ENCODE results near the gene SIGLEC9.

The SIGLEC9 gene

DNA sequence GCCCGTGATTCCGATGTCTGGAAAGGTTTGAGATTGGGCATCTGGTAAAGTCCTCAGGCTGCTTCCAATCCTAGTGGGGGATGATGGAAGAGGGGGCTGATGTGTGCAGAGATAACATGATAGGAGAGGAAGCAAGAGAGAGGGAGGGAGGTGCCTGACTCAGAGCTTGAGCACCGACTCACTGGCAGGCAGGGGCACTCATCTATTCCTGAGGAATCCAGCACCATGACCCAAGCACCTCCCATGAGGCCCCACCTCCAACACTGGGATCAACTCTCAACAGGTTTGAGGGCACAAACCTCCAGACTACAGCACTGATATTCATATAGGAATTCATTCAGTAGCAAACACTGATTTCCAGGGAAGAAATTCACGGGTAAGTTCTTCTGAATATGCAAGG is 5.6 kb upstream of the SIGLEC9 start:
- H3K9me3 ChIP-seq, result no peaks in the 10 kb centered on the region
- no peaks in the 10 kb centered on the region for H3K27me3 ChIP-seq
- TF ChIP-seq, protein P1, sequence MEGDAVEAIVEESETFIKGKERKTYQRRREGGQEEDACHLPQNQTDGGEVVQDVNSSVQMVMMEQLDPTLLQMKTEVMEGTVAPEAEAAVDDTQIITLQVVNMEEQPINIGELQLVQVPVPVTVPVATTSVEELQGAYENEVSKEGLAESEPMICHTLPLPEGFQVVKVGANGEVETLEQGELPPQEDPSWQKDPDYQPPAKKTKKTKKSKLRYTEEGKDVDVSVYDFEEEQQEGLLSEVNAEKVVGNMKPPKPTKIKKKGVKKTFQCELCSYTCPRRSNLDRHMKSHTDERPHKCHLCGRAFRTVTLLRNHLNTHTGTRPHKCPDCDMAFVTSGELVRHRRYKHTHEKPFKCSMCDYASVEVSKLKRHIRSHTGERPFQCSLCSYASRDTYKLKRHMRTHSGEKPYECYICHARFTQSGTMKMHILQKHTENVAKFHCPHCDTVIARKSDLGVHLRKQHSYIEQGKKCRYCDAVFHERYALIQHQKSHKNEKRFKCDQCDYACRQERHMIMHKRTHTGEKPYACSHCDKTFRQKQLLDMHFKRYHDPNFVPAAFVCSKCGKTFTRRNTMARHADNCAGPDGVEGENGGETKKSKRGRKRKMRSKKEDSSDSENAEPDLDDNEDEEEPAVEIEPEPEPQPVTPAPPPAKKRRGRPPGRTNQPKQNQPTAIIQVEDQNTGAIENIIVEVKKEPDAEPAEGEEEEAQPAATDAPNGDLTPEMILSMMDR (IDR thresholded peaks at IDR 0.05), result no peak
- peaks cover 66 to 73% of the 10 kb centered on the region in 2 experiments for H3K4me1 ChIP-seq (ENCODE audit: control insufficient read depth in 1 of 2, insufficient read depth in 1 of 2, low read depth in 1 of 2, low read length in 1 of 2)
- H3K36me3 ChIP-seq, result no peaks in the 10 kb centered on the region
- no peak overlapping the region for H3K4me3 ChIP-seq (ENCODE audit: low read depth in 1 of 2, low read length in 1 of 2)
- peak overlapping the region; percentile 98 for H3K27ac ChIP-seq

DNA sequence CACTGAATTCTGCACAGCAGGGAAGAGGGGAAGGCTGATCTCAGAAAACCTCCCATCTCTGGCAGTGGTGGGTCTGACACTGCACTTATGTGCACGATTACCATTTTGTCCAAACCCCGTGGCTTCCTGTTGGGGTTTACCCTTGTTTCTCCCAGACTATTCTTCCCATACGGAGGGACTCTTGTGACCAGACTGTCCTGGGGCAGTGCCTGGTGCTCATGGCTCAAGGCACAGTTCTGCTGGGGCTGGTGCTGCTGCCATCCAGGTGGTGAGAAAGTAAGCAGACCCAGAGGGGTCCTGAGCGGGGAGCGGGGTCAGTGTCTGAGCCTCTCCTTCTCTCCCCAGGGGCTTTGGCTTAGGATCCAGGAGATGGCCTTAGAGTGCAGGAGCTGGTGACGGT is 5.1 kb upstream of the SIGLEC9 start:
- Histone ChIP-seq H3K27me3 (no peaks in the 10 kb centered on the region), H3K27ac (peak overlapping the region; percentile 98), H3K9me3 (no peaks in the 10 kb centered on the region), H3K36me3 (no peaks in the 10 kb centered on the region), H3K4me3 (ENCODE audit: low read depth in 1 of 2, low read length in 1 of 2) (no peak overlapping the region), H3K4me1 (ENCODE audit: control insufficient read depth in 1 of 2, insufficient read depth in 1 of 2, low read depth in 1 of 2, low read length in 1 of 2) (peaks cover 66 to 73% of the 10 kb centered on the region in 2 experiments)
- TF ChIP-seq, protein P1 (IDR thresholded peaks at IDR 0.05), result no peak

DNA sequence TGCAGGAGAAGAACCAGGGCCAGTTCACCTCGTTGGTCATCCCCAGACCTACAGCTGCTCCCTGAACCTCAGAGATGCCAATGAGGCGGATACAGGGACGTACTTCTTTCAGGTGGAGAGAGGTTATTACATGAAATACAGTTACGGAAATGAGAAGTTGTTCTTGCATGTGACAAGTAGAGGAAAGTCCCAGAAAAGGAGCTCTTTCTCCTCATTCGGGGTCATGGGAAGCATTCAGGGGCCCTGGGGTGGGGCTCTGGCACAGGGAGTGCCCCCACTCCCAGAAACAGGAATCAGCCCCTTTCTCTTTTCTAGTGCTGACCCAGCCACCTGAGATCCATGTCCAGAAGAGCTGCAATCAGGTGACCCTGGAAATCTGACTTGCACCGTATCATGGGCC is 4.5 kb upstream of the SIGLEC9 start:
- H3K9me3 ChIP-seq, result no peaks in the 10 kb centered on the region
- no peaks in the 10 kb centered on the region for H3K27me3 ChIP-seq
- TF ChIP-seq, protein P1 (IDR thresholded peaks at IDR 0.05), result no peak
- H3K4me1 ChIP-seq (ENCODE audit: control insufficient read depth in 1 of 2, insufficient read depth in 1 of 2, low read depth in 1 of 2, low read length in 1 of 2), result peaks cover 66 to 73% of the 10 kb centered on the region in 2 experiments
- no peaks in the 10 kb centered on the region for H3K36me3 ChIP-seq
- H3K4me3 ChIP-seq (ENCODE audit: low read depth in 1 of 2, low read length in 1 of 2), result no peak overlapping the region
- H3K27ac ChIP-seq, result peak overlapping the region; percentile 98

DNA sequence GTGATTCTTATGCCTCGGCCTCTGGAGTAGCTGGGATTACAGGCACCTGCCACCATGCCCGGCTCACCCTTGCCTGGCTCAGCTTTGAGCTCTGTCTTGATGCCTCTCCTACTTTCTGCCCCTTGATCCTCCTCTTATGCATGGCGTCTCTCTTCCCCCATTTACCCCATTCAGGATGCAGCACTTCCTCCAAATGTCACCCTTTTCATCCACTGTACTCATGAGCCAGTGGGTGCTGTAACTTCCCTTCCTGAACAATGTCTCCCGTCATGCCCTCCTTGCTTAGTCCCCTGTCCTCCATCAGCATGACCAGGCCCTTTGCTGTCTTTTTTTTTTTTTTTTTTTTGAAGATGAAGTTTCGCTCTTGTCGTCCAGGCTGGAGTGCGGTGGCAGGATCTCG is 3.4 kb upstream of the SIGLEC9 start:
- Histone ChIP-seq H3K36me3 (peaks cover 1% of the 10 kb centered on the region), H3K4me1 (ENCODE audit: control insufficient read depth in 1 of 2, insufficient read depth in 1 of 2, low read depth in 1 of 2, low read length in 1 of 2) (peaks cover 72 to 76% of the 10 kb centered on the region in 2 experiments), H3K27me3 (no peaks in the 10 kb centered on the region), H3K4me3 (ENCODE audit: low read depth in 1 of 2, low read length in 1 of 2) (peak overlapping the region in 1 of 2 experiments; percentile 35), H3K27ac (peak overlapping the region; percentile 98), H3K9me3 (no peaks in the 10 kb centered on the region)
- TF ChIP-seq, protein P1 (IDR thresholded peaks at IDR 0.05), result no peak

DNA sequence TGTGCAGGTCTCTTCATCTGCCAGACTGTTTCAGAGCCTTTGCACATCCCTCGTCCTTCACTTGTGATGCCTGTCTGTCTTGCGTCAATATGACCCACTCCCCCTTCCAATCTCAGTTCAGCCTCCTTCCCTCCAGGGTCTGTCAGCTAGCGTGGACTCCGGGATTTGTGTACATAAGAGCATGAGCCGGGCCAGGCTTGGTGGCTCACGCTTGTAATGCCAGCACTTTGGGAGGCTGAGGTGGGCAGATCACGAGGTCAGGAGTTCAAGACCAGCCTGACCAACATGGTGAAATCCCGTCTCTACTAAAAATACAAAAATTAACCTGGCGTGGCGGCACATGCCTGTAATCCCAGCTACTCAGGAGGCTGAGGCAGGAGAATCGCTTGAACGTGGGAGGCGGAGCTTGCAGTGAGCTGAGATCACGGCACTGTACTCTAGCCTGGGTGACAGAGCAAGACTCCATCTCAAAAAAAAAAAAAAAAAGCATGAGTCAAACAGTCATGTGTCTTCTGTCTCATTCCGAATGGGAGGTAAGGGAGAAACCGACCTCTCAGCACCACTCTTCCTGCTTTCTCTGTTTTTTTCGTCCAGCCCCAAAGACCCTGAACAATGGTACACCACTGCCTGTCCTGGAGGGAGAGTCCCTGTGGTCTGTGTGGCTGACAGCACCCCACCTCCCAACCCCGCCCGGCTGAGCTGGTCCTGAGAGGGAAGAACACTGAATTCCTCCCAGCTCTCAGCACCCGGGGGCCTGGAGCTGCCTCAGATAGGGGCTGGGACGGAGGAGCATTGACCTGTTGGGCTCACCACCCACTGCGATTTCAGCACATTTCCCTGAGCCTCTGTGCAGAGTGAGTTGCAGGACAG is 2.4 kb upstream of the SIGLEC9 start:
- TF ChIP-seq, protein P1 (IDR thresholded peaks at IDR 0.05), result no peak
- no peaks in the 10 kb centered on the region for H3K27me3 ChIP-seq
- H3K4me3 ChIP-seq (ENCODE audit: low read depth in 1 of 2, low read length in 1 of 2), result peak overlapping the region; percentile 71 to 95
- H3K4me1 ChIP-seq (ENCODE audit: control insufficient read depth in 1 of 2, insufficient read depth in 1 of 2, low read depth in 1 of 2, low read length in 1 of 2), result peaks cover 82 to 84% of the 10 kb centered on the region in 2 experiments
- H3K9me3 ChIP-seq, result no peaks in the 10 kb centered on the region
- peaks cover 12% of the 10 kb centered on the region for H3K36me3 ChIP-seq
- peak overlapping the region; percentile 98 for H3K27ac ChIP-seq
